ENCODE measurements around the gene BPTF. TPM values are rescaled to one million over a fixed set of nuclear protein-coding genes. Genes with fewer than 3 reads are reported as not detected.
A peak's percentile ranks its signal among the peaks of the same experiment; 100 is the strongest.

BPTF gene
- total and polyA plus RNA-seq, 2 of the 13 experiments (the other 11 are each of a cell fraction or from before 2014, with no cell fraction given), result 43.5 to 66.1 TPM

- TF ChIP-seq HOXA3 (CRISPR knock-in tag; IDR thresholded peaks at IDR 0.05) (peak; percentile 88), KLF15 (CRISPR knock-in tag; IDR thresholded peaks at IDR 0.05; ENCODE audit: borderline replicate concordance) (no peak), MTF2 (CRISPR knock-in tag; IDR thresholded peaks at IDR 0.05; ENCODE audit: borderline replicate concordance) (no peak), ZNF546 (CRISPR knock-in tag; conservative IDR thresholded peaks at IDR 0.05) (no peak), ZNF781 (CRISPR knock-in tag; IDR thresholded peaks at IDR 0.05; ENCODE audit: borderline replicate concordance, not compliant biosample characterization) (peak; percentile 84), HNRNPL (IDR thresholded peaks at IDR 0.05; ENCODE audit: low read depth, low read length) (no peak), HMG20A (CRISPR knock-in tag; IDR thresholded peaks at IDR 0.05; ENCODE audit: borderline replicate concordance) (peak; percentile 86), NR1H2 (CRISPR knock-in tag; IDR thresholded peaks at IDR 0.05; ENCODE audit: borderline replicate concordance, low read depth) (no peak), HOXA7 (CRISPR knock-in tag; IDR thresholded peaks at IDR 0.05) (no peak), TBX2 (CRISPR knock-in tag; IDR thresholded peaks at IDR 0.05; ENCODE audit: borderline replicate concordance) (peak; percentile 91), NFAT5 (CRISPR knock-in tag; IDR thresholded peaks at IDR 0.05) (no peak), ZNF883 (CRISPR knock-in tag; IDR thresholded peaks at IDR 0.05; ENCODE audit: not compliant biosample characterization) (no peak), ZNF280B (CRISPR knock-in tag; IDR thresholded peaks at IDR 0.05; ENCODE audit: borderline replicate concordance) (no peak), GATAD1 (CRISPR knock-in tag; IDR thresholded peaks at IDR 0.05) (peak; percentile 58), RBM22 (optimal IDR thresholded peaks at IDR 0.05; ENCODE audit: low read length) (no peak), KDM2A (CRISPR knock-in tag; IDR thresholded peaks at IDR 0.05; ENCODE audit: borderline replicate concordance, low read depth) (no peak; the same call in none of the 2 replicates), ZNF552 (CRISPR knock-in tag; IDR thresholded peaks at IDR 0.05; ENCODE audit: borderline replicate concordance) (no peak)
- TF ChIP-seq, protein P1, sequence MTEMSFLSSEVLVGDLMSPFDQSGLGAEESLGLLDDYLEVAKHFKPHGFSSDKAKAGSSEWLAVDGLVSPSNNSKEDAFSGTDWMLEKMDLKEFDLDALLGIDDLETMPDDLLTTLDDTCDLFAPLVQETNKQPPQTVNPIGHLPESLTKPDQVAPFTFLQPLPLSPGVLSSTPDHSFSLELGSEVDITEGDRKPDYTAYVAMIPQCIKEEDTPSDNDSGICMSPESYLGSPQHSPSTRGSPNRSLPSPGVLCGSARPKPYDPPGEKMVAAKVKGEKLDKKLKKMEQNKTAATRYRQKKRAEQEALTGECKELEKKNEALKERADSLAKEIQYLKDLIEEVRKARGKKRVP (CRISPR knock-in tag; IDR thresholded peaks at IDR 0.05), result peak in 1 of 2 experiments; percentile 72; a peak in 2 of 4 replicates
- TF ChIP-seq, protein P2, sequence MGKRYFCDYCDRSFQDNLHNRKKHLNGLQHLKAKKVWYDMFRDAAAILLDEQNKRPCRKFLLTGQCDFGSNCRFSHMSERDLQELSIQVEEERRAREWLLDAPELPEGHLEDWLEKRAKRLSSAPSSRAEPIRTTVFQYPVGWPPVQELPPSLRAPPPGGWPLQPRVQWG (CRISPR knock-in tag; IDR thresholded peaks at IDR 0.05; ENCODE audit: borderline replicate concordance, low read depth), result no peak
These were observed 204.4 kb downstream of the BPTF start (continued) for GRCh38 chr17:68029512-68030215.

Measured in HepG2 (cell line).